Measurements from ENCODE around the gene COA5. TPM values are rescaled to one million over a fixed set of nuclear protein-coding genes. Genes with fewer than 3 reads are reported as not detected.

Gene COA5
- total and polyA plus RNA-seq, 9 donors: 27.2 to 42.5 (median 32.1) TPM

- no peak overlapping the region for H3K27ac ChIP-seq
- no peaks in the 10 kb centered on the region for H3K36me3 ChIP-seq
- intact Hi-C loops (cut with DNase I): no loop called here
- WGBS, 3 donors: 53 to 66% (median 60%) methylated on average over 5 of the region's 5 CpGs
- no peak for DNase-seq
- no peaks in the 10 kb centered on the region for H3K9me3 ChIP-seq
- no peak for TF ChIP-seq POLR2A (IDR thresholded peaks at IDR 0.05)
- no peak for TF ChIP-seq EP300 (IDR thresholded peaks at IDR 0.05)
- TF ChIP-seq, protein P1, sequence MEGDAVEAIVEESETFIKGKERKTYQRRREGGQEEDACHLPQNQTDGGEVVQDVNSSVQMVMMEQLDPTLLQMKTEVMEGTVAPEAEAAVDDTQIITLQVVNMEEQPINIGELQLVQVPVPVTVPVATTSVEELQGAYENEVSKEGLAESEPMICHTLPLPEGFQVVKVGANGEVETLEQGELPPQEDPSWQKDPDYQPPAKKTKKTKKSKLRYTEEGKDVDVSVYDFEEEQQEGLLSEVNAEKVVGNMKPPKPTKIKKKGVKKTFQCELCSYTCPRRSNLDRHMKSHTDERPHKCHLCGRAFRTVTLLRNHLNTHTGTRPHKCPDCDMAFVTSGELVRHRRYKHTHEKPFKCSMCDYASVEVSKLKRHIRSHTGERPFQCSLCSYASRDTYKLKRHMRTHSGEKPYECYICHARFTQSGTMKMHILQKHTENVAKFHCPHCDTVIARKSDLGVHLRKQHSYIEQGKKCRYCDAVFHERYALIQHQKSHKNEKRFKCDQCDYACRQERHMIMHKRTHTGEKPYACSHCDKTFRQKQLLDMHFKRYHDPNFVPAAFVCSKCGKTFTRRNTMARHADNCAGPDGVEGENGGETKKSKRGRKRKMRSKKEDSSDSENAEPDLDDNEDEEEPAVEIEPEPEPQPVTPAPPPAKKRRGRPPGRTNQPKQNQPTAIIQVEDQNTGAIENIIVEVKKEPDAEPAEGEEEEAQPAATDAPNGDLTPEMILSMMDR (IDR thresholded peaks at IDR 0.05): no peak
- no peaks in the 10 kb centered on the region for H3K4me1 ChIP-seq (ENCODE audit: insufficient read depth)
- no peak overlapping the region for H3K4me3 ChIP-seq
- H3K27me3 ChIP-seq: no peaks in the 10 kb centered on the region
Measured at GRCh38 chr2:98572211-98572610, 36.1 kb downstream of the COA5 start.

DNA sequence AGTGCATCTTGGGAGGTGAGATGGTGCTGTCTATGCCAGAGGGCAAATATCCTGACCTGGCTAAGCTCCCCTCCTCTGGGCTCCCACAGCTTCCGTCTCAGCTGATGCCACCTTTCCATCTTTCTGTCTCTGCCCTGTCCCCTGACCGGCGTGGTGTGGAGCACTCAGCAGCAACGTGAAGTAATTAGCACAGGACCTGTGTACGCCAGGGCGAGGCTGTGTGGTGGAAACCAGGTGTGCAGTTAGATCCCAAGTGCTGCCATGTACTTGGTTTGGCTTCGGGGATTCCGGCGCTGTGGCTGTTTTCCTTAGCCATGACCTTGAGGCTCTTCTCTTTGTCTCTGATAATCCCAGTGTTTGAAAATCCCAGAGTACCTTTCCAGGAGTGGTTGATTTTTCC is 36.5 kb downstream of the COA5 start:
- WGBS, 3 donors: 59 to 81% (median 73%) methylated on average over 9 of the region's 9 CpGs
- DNase-seq: no peak
- Histone ChIP-seq H3K36me3 (no peaks in the 10 kb centered on the region), H3K4me3 (no peak overlapping the region), H3K27ac (no peak overlapping the region), H3K9me3 (no peaks in the 10 kb centered on the region), H3K4me1 (ENCODE audit: insufficient read depth) (no peaks in the 10 kb centered on the region), H3K27me3 (no peaks in the 10 kb centered on the region)
- intact Hi-C loops (cut with DNase I): no loop called here
- TF ChIP-seq POLR2A (IDR thresholded peaks at IDR 0.05) (no peak), EP300 (IDR thresholded peaks at IDR 0.05) (no peak)
- TF ChIP-seq, protein P1 (IDR thresholded peaks at IDR 0.05): no peak

GRCh38 chr2:98571121-98571701 is 37.1 kb downstream of the COA5 start:
- 87 to 93% (median 91%) methylated on average over 13 of the region's 13 CpGs for WGBS, 3 donors
- no peaks in the 10 kb centered on the region for H3K4me1 ChIP-seq (ENCODE audit: insufficient read depth)
- no peak for TF ChIP-seq POLR2A (IDR thresholded peaks at IDR 0.05)
- TF ChIP-seq EP300 (IDR thresholded peaks at IDR 0.05): no peak
- TF ChIP-seq, protein P1 (IDR thresholded peaks at IDR 0.05): no peak
- H3K9me3 ChIP-seq: no peaks in the 10 kb centered on the region
- H3K27ac ChIP-seq: no peak overlapping the region
- no peak for DNase-seq
- H3K4me3 ChIP-seq: no peak overlapping the region
- no peaks in the 10 kb centered on the region for H3K36me3 ChIP-seq
- no peaks in the 10 kb centered on the region for H3K27me3 ChIP-seq
- intact Hi-C loops (cut with DNase I): no loop called here

DNA sequence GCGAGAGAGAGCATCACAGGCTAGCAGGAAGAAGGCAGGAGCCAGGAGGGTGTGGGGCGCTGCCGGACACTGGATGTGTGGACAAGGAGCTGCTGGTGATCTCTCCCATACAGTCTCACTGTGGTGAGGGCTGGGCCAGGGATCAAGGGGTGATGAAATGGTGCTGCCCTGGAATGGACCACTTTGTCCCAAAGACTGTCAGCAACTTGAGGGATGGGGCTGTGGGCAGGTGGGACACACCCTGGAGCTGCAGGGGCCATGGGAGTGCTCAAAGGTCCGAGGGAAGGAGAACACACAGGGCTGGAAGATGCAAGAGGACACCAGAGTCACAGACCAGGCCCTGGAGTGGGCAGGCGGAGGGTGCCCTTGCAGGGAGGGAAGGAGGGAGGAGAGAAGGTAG is 38.0 kb downstream of the COA5 start:
- no peaks in the 10 kb centered on the region for H3K36me3 ChIP-seq
- H3K9me3 ChIP-seq: no peaks in the 10 kb centered on the region
- no peak overlapping the region for H3K4me3 ChIP-seq
- no peaks in the 10 kb centered on the region for H3K4me1 ChIP-seq (ENCODE audit: insufficient read depth)
- no peak for DNase-seq
- no peaks in the 10 kb centered on the region for H3K27me3 ChIP-seq
- intact Hi-C loops (cut with DNase I): no loop called here
- H3K27ac ChIP-seq: no peak overlapping the region
- no peak for TF ChIP-seq EP300 (IDR thresholded peaks at IDR 0.05)
- no peak for TF ChIP-seq POLR2A (IDR thresholded peaks at IDR 0.05)
- TF ChIP-seq, protein P1 (IDR thresholded peaks at IDR 0.05): no peak
- 91 to 94% (median 92%) methylated on average over 5 of the region's 5 CpGs for WGBS, 3 donors
